Inflammatory macrophage treated with lipopolysaccharide for 1 hour (primary cell): Measurements from ENCODE around the gene TRIB2.
A peak's percentile ranks its signal among the peaks of the same experiment; 100 is the strongest.

Experiments
- DNase-seq, 2 donors: peaks; one replicate each; pipeline ENCODE4 v3.0.0-alpha.2; 2020 to 2022

Gene TRIB2

DNA sequence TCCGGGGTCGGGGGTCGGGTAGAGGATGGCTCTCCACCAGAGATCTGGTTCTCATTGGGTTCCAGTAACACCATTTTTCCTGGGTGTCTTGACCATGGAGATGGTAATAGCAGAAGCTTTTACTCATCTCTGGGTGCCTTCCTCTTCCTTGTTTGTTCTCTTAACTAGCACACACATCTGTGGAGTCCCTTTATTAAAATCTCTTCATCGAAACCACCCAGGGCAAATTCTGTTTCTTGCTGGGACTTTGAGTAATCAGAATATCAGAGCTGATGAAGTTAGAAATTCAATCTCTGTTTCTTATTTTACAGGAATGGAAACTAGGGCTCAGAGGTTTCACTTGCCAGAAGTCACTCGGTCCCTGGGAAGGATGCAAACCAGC, 15.0 kb upstream of the TRIB2 start:
- no peak for DNase-seq

DNA sequence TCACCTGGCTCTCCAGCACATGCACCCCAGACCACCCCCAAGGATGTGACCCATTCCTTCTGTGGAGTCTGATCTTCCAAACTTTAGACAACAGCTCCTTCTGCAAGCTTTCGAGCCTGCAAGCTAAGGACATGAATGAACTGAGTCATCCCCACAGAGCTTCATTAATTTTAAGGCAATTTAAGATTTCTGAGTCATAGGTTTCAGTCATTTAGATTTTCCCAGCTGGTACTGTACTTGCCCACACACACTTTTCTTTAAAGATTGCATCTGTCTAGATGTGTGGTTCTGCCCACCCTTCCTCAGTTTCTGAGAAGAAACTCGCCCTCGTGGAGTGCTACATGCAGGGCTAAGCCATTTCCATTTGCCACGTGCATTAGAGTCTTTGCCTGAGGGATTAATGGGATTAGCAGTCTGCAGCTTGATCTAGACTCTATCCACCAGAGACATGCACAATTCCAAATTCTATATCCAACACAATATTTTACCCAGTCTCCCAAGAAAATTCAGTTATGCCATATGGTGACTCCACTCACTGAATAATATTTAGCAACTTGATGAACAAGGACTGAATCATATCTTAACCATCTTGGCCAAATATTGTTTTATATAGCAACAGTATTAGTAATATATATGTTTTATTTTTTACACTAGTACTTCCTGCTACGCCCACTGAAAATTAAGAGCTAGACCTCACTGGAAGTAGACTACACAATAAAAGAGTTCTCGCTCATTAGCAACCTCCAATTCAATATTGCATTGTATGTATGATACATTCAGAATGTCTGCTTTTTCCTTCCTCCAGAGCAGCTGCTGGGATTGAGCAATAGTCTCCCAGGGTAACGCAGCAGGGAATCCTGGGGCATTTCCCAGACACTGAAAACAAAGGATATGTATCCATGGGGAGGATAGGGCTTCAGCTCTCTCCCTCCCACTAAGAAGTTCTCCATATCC, 14.3 kb upstream of the TRIB2 start:
- peak; percentile 52 to 71 for DNase-seq

- no peak for DNase-seq
Observed at GRCh38 chr2:12704378-12704777, 12.4 kb upstream of the TRIB2 start.

DNA sequence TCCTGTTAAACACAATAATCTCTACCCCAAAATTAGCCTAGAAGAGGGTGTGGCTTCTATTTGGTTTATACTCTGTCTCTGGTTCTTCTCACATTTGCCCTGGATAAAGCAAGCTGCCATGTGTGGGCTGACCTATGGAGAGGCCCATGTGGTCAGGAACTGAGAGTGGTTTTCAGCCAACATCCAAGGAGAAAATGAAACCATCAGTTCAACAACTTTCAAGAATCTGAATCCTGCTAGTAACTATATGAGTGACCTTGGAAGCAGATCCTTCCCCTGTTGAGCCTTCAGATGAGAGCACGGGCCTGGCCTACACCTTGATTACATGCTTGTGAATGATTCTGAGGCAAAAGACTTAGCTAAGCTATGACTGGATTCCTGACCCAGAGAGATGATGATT, 11.5 kb upstream of the TRIB2 start:
- DNase-seq: peak in 1 of 2 donors; percentile 20

DNA sequence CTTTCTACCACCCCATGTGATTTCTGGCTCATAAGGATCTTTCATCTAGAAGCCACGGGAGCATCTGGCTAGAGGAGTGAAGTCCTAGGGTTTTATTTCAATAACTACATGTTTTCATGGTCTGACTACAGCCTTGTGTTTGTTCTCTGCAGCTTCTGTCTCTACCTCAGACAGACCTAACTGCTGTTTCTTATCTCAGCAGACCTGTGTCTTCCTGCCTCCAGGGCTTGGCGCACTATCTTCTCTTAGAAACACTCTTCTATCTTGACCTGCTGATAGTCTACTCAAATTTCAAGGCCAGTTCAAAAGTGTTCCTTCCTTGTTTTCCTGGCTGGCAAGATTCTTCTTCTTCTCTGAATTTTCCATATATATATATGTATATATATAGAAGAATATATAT, 11.0 kb upstream of the TRIB2 start:
- DNase-seq: no peak

DNA sequence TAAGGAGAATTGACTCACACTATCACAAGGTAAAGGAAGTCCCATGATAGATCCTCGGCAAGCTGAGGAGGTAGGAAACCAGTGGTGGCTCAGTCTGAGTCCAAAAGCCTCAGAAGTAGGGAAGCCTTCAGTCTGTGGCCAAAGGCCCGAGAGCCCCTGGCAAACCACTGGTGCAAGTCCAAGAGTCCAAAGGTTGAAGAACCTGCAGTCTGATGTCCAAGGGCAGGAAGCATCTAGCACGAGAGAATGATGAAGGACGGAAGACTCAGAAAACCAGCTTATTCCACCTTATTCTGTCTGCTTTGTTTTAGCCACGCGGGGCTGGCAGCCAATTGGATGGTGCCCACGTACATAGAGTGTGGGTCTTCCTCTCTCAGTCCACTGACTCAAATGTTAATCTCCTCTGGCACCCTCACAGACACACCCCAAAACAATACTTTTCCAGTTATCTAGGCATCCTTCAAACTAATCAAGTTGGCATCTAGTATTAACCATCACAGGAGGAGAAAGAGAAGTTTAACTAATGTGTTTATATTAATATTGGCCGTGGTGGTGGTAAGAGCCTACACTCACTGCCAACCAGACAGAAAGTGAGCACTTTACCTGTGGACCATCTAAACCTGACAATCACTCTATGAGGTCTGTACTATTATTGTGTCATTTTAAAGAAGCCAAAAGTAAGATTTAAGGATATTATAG, 8.1 kb upstream of the TRIB2 start:
- no peak for DNase-seq

- no peak for DNase-seq
Observed at GRCh38 chr2:12709207-12709522, 7.6 kb upstream of the TRIB2 start.

DNA sequence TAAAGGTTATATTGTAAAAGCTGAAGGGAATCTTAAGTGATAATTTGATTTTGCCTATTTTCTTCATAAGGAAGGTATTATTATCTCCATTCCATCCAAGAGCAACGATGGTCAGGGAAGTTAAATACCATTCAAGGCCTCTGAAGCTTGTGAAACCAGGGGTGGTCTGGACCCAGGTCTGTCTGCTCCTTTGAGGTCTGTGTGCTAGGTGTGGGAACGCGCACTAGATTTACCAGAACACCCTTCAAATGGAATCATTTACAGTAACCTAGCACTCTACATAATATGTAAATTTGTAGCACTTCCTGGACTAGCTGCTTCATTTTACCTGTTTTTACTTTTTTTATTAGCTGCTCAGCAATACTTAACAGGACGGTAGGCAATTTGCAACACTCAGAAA, 6.4 kb upstream of the TRIB2 start:
- DNase-seq: no peak

DNA sequence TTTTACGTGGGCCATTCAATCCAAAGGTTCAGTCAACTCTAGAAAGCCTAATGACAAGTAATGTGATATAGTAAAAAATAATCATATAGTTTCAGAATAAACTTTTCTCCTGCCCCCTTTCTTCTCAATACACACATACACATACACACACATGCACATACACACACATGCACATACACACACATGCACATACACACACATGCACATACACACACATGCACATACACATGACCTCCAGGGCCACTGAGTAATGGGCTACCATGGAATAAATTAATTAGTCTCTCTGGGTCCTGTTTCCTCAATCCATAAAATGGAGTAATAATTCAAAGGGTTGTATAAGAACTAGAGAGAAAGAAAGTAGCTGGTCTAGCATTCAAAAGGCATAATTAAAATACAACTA, 5.4 kb upstream of the TRIB2 start:
- no peak for DNase-seq

- DNase-seq: no peak
Observed at GRCh38 chr2:12712881-12713280, 3.9 kb upstream of the TRIB2 start.

GRCh38 chr2:12714391-12715221, 2.1 kb upstream of the TRIB2 start:
- no peak for DNase-seq

- no peak for DNase-seq
Observed at GRCh38 chr2:12715258-12716031, 1.3 kb upstream of the TRIB2 start.

- DNase-seq: peak; percentile 56 to 83
Observed at GRCh38 chr2:12716032-12716281, 779 bp upstream of the TRIB2 start.

GRCh38 chr2:12717191-12718014, 667 bp downstream of the TRIB2 start:
- DNase-seq: peak; percentile 13 to 24

DNA sequence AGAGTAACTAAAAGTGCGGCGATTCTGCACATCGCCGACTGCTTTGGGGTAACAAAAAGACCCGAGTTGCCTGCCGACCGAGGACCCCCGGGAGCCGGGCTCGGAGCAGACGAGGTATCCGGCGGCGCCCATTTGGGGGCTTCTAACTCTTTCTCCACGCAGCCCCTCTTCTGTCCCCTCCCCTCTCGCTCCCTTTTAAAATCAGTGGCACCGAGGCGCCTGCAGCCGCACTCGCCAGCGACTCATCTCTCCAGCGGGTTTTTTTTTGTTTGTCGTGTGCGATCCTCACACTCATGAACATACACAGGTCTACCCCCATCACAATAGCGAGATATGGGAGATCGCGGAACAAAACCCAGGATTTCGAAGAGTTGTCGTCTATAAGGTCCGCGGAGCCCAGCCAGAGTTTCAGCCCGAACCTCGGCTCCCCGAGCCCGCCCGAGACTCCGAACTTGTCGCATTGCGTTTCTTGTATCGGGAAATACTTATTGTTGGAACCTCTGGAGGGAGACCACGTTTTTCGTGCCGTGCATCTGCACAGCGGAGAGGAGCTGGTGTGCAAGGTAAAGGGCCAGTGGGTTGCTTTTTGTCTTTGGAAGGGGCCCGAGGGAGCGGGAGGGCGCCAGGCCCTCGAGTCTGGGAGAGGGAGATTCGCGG, 1.4 kb downstream of the TRIB2 start:
- DNase-seq: no peak

DNA sequence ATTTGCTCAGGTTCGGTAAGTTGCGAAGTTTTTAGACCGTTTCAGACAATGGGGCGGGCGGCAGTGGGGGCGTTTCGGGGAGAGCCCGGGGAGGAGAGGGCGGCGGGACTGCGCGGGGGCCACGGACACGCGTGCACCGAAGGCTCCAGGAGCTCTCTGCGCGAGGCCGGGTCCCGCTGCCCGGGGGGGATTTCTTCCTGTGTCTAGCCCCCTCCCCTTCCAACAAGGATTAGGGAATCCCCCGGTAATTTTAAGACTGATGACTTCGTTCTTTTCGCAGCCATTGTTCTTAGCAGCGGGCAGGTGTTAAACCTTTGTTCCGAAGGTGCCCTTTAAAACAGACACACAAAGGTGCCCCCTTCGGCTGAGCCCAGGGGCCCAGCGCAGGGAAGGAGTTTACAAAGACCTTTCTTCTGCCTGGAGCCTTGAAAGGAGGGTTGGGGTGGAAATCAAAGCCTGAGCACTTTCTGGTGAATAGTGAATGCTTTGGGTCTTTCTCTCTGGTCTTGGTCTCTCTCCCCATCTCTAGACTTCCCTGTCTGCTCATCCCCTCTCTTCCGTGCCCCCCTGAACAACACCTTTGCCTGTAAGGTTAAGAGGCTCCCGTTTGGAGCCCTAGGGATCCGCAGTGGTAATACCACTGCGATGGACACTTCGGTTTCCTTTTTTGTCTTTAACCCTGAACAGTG, 2.1 kb downstream of the TRIB2 start:
- DNase-seq: no peak

DNA sequence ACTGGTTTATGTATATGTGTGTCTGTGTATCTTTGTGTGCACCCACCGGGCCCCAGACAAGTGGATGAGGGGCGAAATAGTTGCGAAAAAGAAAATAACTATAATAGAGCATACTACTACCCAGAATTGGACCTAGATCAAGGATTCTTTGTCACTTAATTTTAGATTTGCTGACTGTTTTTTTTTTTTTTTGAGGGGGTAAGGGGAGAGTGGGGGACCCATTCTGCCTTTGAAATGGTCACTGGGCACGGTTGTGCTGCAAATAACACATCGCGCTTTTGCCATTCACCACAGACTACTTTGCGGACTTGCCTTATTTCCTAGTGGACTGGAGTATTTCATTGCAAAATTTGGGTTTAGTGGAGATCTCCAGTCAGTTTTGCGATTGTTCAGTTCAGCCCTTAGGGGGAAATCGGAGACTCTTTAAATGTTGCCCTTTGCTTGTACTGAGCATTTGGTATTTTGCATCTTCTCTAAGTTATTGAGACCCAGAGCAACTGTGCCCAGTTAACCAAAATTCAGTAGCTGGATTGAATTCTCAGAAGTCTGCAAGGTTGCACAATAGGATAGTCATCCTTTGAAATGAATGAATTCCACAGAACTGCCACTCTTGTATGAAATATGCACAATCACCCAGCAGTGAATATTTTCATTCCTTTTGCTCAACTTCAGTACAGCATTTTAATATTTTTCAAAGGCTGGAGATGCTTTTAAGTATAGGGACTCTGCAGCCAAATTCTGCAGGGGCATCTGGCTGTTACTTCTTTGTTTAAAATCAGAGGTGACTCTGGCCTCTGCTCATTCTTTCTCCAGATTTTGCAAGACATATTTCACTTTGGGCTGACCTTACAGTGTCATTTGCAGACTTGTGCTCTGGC, 2.9 kb downstream of the TRIB2 start:
- peak; percentile 10 to 60 for DNase-seq

GRCh38 chr2:12720278-12720620, 3.5 kb downstream of the TRIB2 start:
- peak; percentile 46 to 54 for DNase-seq

DNA sequence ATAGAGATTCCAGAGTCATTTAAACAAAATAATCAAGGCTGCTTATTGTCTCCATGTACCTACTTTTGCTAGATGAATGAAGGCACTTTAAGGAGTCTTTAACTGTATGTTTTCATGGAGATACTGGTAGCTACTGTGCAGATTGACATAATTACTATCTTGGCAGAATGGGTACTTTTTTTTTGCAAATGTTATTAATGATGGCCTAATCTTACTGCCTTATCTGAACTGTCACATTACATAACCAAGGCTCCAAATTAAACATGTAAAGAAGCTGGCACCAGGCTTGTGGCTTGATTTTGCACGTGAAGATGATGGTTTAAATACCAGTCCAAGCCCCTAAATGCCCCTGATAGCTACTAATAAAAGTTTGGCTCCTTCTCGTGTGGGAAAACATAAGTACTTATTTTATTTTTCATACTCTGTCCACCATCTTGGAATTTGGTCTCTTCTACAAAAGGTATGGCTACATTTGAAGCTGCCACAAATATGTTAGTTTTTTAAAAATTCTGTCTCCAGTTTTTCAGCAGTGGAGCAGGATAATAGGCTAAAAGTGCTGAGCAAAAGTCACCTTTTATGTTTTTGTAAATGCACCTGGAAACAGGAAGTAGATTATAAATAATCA, 4.1 kb downstream of the TRIB2 start:
- no peak for DNase-seq
